Stimulated activated CD4-positive, alpha-beta T cell treated with anti-CD3 and anti-CD28 coated beads, Interleukin-1b, Interleukin-23, amount 100 ng/mL, for 24 hours (primary cell): Measurements from ENCODE around the gene PDGFRB.

ENCODE experiments used
- DNase-seq, 4 experiments: peaks; one replicate each; pipeline ENCODE4 v3.0.0-alpha.2; 2020; ENCODE audit warnings: low read depth in 4 of 4, low spot score in 1 of 4

Gene PDGFRB

GRCh38 chr5:150132740-150133139 is 22.9 kb downstream of the PDGFRB start:
- no peak for DNase-seq

GRCh38 chr5:150131978-150132694 is 23.5 kb downstream of the PDGFRB start:
- DNase-seq, result no peak

- DNase-seq, result no peak
These were observed 24.2 kb downstream of the PDGFRB start for GRCh38 chr5:150131461-150131860.

GRCh38 chr5:150130493-150130922 is 25.1 kb downstream of the PDGFRB start:
- DNase-seq, result no peak

- peak in 3 of 4 experiments; percentile 12 to 42 (median 23) for DNase-seq
These were observed 25.7 kb downstream of the PDGFRB start for GRCh38 chr5:150129813-150130492.

GRCh38 chr5:150129454-150129812 is 26.2 kb downstream of the PDGFRB start:
- no peak for DNase-seq

- no peak for DNase-seq
These were observed 28.8 kb downstream of the PDGFRB start for GRCh38 chr5:150126921-150127265.

GRCh38 chr5:150126199-150126920 is 29.3 kb downstream of the PDGFRB start:
- no peak for DNase-seq

- DNase-seq, result no peak
These were observed 30.3 kb downstream of the PDGFRB start for GRCh38 chr5:150125334-150125733.

- DNase-seq, result no peak
These were observed 31.0 kb downstream of the PDGFRB start for GRCh38 chr5:150124596-150124995.

- DNase-seq, result no peak
These were observed 31.5 kb downstream of the PDGFRB start for GRCh38 chr5:150124111-150124557.

- no peak for DNase-seq
These were observed 32.1 kb downstream of the PDGFRB start for GRCh38 chr5:150123542-150123941.

- no peak for DNase-seq
These were observed 32.8 kb downstream of the PDGFRB start for GRCh38 chr5:150122536-150123481.

- no peak for DNase-seq
These were observed 33.5 kb downstream of the PDGFRB start for GRCh38 chr5:150122158-150122510.

GRCh38 chr5:150121448-150122157 is 34.0 kb downstream of the PDGFRB start:
- DNase-seq, result no peak

GRCh38 chr5:150120617-150121447 is 34.8 kb downstream of the PDGFRB start:
- no peak for DNase-seq

GRCh38 chr5:150120062-150120441 is 35.6 kb downstream of the PDGFRB start:
- no peak for DNase-seq

- no peak for DNase-seq
These were observed 36.1 kb downstream of the PDGFRB start for GRCh38 chr5:150119421-150120061.

- no peak for DNase-seq
These were observed 37.0 kb downstream of the PDGFRB start for GRCh38 chr5:150118561-150119229.
